GM03348 (cell line): ENCODE measurements around the gene AQP7.
A peak's percentile ranks its signal among the peaks of the same experiment; 100 is the strongest.
"Not testable (repeated sequence)": the region's sequence is repeated elsewhere in the genome, so short reads cannot be mapped to it uniquely, and the experiment has no call there.

Experiments used
- DNase-seq: peaks from one replicate; pipeline ENCODE4 v3.0.0; 2012; ENCODE audit warnings: low spot score

AQP7 gene

DNA sequence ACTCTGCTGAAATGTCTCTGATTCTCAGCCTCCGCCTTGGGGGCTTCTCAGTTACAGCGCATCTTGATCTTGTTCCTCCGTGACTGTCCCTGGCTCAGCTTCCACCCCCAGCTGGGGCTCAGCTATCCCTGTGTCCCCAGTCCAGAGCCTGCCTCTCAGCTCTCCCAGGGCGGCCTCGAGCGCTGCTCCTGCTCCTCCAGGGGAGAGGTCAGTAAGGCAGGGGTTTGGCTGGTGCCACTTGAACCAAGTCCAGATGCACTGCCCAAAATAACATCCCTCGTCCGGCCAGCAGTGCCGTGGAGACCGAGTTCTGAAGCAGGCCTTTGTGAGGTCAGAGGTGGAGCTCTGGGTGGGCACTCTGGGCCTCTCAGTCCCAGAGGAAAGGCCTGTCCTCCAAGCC lies at the start of gene AQP7:
Gene AQP7 (minus strand): TSS at position 198 of the 400 bp plus-strand sequence. CDS start 1,306 bp downstream, outside the sequence.
- DNase-seq, result not testable (repeated sequence)

GRCh38 chr9:33450621-33451146 lies 48.3 kb upstream of the AQP7 start:
- DNase-seq, result no peak

- no peak for DNase-seq
Observed at GRCh38 chr9:33449715-33450114, 47.3 kb upstream of the AQP7 start.

DNA sequence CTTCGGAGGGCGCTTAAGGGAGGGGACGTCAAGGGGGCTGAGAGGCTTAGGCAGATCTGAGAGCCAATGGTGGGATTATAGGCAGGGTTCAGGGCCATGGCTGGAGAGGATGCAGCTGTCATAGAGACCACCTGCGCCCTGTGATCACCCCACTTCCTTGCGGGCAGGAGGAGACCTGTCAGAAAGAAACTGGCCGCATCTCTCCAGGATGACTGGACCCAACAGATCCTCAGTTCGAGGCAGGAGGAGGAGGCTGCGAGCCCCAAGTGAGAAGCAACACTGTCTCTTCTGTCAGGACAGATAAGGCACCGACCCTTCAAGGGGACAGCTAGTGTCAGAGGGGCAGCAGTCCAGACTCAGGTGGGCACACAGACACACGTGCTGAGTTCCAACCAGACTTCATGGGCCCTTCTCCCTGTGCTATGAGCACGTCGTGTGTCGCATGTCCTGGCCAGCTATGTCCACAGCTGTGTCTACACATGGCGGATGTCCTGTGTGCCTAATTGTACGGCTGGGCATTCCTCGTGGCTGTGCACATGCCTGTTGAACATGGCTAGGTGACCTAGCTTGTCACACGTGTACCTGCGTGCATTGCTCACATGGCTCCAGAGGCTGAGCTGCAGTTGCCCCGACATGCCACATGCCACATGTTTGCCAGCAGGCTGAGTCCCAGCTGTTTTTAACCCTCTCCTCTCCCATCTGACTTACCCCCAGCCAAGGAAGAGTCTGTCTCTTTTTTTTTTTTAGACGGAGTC lies 45.6 kb upstream of the AQP7 start:
- DNase-seq, result peak; percentile 28

DNA sequence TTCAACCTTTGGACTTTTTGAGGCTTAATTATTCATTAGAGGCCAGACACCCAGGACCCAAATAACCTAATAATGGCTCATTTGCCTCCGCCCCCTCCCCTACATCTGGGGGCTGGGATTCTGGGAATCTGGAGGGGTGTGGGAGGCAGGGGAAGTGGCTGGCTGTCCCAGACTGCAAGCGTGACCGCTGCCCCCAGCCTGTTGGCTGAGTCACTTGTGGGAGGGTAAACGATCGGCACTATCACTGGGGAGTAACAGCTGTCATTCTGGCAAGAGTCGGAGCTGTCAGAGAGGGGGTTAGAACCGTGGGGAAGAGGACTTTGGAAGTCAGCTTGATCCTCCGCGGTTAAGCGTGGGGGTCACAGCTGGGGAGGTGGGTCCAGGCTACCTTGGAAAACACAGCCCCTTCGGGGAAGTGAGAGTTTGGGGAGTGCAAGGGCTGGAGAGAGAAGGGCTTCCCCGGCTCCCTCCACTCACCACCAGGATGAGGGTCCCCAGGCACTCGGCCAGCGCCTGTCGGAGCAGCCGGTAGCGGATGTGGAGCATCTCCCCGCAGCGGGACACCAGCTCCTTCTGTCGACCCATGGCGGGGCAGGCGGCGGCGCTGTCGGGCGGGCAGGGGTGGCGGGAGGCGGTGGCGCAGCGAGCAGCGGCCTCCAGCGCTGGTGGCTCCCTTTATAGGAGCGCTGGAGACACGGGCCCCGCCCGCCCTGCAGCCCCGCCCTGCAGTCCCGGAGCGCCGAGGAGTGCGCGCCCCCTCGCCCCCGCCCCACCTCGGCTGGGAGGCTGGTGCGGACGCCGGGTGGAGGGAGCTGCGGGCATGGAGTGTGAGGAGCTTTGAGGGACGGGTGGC lies 44.8 kb upstream of the AQP7 start, which contains the start of gene AQP3:
Gene AQP3 (minus strand): TSS at position 648 of the 853 bp plus-strand sequence. CDS start 63 bp downstream, at position 585.
- DNase-seq, result peak; percentile 85

GRCh38 chr9:33446240-33446945 lies 44.0 kb upstream of the AQP7 start:
- DNase-seq, result no peak

DNA sequence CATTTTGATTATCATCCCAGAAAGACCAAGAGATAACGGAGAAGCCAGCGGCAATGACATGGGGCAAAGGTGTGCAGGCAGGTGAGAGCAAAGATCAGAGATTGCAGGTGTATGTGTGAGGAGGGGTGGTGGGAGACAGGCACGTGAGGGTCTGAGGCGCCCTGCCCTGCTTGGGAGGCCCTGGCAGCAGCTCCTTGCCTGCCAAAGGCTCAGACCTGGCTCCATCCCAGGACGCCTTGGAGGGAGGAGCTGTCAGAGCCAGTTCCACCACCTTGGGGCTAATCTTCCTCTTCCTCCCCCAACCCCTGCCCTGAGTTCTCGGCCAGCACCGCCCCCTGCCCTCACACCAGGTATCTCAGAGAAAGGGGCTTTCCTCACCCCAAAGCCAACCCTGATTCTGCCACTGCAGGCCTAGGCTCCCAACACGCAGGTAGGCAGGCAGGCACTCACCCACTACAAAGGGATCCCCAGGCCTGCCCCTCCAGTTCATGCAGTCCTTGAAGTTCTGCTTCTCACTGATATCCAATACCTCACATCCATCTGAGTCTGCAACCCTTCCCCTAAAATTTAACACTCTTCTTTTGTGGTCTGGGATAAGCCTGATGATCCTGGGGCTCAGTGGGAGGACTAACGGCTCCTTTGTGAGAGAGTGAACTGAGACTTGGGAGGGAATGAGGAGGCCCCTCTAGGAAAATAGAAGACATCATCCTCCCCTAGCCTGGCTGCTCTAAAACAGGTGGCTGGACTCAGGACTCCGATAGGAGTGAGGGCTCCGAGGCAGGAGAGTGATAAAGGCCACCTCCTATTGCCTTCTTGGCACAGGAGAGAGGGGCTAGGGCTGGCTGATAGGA lies 43.2 kb upstream of the AQP7 start:
- DNase-seq, result no peak

DNA sequence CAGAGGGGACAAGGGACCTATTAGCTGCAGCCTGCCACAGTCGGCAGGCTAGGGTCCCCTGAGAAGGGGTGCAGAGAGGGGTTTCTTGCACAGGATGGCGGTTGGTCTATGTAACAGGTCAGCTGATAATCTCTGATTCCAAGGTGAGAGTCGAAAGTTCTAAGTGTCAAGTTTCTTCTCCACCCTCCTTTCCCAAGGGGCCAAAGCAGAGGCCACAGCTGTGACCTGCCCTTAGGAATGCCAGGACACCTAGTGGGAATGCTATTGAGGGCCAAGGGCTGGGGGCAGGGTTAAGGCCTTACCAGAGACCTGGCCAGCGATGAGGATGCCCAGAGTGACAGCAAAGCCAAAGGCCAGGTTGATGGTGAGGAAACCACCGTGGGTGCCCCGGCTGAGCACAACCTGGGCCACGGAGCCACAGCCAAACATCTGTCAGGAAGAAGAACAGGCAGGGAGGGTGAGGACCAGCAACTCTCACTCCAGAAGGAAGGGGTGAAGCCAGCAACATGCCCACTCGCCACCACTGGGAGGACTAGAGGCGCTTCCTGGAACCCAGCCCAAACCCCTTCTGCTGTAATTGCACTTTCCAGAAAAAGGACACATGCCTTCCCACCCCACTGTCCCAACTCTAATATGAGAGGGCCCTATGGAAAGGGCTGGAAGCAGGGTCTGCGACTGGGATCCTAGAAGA lies 41.2 kb upstream of the AQP7 start:
- no peak for DNase-seq

GRCh38 chr9:33443047-33443446 lies 40.7 kb upstream of the AQP7 start:
- DNase-seq, result no peak

GRCh38 chr9:33442125-33442524 lies 39.8 kb upstream of the AQP7 start:
- DNase-seq, result no peak

DNA sequence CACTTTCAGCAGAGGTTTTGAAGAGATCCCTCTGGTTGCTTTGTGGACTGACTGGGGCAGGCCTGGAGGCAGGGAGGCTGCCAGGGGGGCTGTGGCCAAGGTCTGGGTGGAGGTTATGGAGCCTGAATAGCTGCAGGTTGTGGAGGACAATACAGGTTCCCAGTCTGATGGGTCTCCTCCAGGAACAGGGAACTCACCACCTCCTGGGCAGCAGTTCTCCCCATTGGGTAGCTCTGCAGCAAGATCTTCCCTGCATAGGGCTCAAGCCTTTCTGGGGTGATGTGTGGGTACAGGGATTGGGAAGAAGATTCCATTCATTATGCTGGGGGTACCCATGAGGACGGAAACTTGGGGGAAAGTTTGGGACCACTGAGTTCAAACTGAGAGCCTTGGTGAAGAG lies 38.2 kb upstream of the AQP7 start:
- DNase-seq, result no peak

DNA sequence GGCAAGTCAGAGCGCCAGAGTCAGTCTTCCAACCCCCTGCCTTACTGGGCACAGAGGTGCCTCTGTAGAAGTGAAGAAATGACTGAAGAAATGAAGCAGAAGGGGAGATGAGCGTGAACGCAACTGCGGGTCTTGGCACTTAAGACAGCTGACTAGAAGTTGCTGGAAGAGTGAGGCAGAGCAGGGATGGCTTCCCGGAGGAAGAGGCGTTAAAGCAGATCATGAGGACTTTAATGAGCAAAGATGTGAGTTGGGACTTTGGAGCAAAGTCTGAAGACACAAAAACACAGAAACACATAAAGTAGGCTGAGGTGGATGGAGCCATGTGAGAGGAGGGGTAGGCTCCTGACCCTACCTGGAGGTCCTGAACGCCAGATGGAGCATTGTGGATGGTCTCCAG lies 37.8 kb upstream of the AQP7 start:
- DNase-seq, result no peak

DNA sequence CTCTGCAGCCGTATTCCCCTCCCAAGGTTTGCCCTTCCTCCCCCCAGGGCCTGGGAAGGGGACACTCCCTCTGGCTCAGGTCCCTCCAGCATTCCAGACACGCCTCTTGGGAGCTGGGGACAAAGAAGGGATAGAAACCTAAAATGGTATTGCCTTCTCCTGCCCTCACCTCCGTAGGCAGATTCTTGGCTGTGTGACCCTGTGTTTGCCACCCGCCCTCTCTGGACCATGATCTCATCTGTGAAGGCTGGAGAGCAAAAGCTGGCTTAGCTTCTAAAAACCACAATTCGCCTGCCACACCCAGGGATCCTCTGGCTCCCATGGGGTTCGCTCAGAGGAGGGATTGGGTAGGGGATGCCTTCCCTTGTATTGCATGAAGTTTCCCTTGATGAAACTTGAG lies 37.4 kb upstream of the AQP7 start:
- peak; percentile 58 for DNase-seq

- DNase-seq, result no peak
Observed at GRCh38 chr9:33438926-33439680, 36.7 kb upstream of the AQP7 start.

DNA sequence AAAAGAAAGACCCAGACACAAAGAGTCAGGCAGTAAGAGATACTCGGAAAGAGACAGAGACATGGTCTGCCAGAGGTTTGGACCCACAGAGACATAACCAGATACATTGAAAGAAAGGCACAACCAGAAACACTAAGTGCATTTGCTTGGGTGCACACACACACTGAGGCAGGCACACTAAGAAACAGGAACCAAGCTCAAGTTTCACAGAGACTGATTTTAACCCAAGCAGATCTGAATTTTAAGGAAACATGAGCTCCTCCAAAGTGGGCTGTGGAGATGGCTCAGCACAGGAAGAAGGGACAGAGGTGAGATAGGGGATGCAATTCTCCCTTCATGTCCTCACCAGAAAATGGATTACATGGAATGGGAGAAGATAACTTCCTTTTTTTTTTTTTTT lies 35.5 kb upstream of the AQP7 start:
- no peak for DNase-seq

- DNase-seq, result no peak
Observed at GRCh38 chr9:33437205-33437604, 34.8 kb upstream of the AQP7 start.

- DNase-seq, result no peak
Observed at GRCh38 chr9:33436445-33436844, 34.1 kb upstream of the AQP7 start.

DNA sequence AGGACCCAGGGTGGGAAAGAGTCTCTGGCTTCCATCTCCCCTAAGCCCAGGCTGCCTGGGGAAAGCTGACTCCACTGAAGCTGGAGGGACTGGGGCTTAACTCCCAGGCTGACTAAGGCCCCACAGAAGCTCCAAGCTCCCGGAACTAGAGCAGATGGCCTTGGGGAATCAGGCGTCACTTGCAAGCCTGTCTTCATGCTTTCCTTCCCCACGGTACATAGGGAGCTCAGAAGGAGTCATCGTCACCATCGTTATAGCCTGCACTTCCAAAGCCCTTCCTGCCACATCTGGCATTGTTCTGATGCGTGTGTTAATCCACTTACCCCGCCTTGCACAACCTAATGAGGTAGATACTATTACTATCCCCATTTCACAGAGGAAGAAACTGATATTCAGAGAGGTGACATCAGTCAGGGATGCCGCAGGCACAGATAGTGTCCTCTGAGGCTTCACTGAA lies 33.5 kb upstream of the AQP7 start:
- DNase-seq, result no peak

DNA sequence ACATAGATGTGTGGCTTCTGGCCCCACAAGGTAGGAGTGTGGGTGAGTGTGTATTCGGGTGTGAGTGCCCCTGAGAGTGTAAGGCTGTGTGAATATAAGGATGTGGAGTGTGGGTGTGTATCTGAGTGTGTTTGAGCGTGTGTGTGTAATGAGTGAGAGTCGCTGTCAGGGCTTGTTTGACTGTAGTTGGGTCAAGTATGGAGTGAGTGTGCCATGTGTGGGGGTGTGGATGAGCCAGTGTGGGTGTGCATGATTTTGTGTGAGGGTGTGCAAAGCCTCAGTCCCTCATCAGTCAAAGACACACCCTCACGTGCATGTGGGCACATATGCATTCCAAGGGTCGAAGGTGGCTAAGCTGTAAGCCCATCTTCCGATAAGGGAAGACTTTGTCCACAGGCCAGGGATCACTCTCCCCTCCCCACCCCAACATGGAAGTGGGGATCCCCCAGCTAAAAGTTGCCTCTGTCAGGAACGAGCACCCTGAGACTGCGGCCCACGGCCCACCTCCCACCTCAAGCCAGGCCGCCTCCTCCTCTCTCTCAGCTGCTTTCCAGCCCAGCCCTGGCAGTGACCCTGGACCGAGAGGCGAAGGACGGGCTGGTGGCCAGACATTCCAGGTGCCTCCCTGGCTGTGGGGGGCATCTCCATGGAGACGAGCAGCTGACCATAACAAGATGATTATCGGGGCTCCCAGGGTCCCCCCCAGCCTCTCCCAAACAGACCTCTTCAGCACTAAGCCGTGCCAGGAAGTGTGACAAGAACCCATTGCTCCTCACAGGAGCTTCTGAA lies 32.1 kb upstream of the AQP7 start:
- no peak for DNase-seq
